ENCODE results near the gene VPS37B.
A peak's percentile ranks its signal among the peaks of the same experiment; 100 is the strongest.
"Not testable (repeated sequence)": the region's sequence is repeated elsewhere in the genome, so short reads cannot be mapped to it uniquely, and the experiment has no call there.

VPS37B gene, protein sequence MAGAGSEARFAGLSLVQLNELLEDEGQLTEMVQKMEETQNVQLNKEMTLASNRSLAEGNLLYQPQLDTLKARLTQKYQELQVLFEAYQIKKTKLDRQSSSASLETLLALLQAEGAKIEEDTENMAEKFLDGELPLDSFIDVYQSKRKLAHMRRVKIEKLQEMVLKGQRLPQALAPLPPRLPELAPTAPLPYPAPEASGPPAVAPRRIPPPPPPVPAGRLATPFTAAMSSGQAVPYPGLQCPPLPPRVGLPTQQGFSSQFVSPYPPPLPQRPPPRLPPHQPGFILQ

GRCh38 chr12:122895704-122896636 lies at the start of gene VPS37B:
Gene VPS37B, minus strand, starts transcription at chr12:122896124. Its CDS starts 62 bp downstream, at chr12:122896062.
- peak; percentile 97 for DNase-seq (ENCODE audit: low spot score)

- DNase-seq (ENCODE audit: low spot score): no peak
Measured at GRCh38 chr12:122944605-122945592, 49.0 kb upstream of the VPS37B start.

DNA sequence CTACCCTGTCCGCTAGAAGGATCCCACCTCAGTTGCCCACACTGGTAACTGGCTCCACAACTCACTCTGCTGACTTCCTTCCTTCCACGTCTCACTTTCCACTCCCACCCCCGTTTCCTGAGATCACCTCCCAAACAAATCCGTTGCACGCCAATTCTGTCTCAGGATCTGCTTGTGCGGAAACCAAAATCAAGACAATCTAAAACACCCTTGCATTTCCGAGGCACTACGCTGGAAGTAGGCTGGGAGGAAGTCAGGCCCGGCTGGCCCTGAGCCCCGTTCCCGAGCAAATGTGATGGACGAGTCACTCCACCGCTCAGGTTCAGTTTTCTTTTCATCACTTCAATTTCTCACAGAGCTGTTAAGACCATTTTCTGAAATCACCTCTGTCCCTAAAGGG lies 47.3 kb upstream of the VPS37B start:
- peak; percentile 21 for DNase-seq (ENCODE audit: low spot score)

- no peak for DNase-seq (ENCODE audit: low spot score)
Measured at GRCh38 chr12:122942637-122943036, 46.7 kb upstream of the VPS37B start.

DNA sequence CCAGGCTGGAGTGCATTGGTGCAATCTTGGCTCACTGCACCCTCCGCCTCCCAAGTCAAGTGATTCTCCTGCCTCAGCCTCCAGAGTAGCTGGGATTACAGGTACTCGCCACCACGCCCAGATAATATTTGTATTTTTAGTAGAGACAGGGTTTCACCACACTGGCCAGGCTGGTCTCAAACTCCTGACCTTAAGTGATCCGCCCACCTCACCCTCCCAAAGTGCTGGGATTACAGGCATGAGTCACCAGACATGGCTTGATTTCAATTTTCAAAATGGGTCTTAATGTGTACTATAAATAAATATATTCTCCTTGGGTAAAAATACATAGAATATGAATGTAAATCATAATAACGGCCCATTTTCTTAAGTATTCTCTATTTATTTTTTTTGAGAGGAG lies 45.4 kb upstream of the VPS37B start:
- DNase-seq (ENCODE audit: low spot score): not testable (repeated sequence)

DNA sequence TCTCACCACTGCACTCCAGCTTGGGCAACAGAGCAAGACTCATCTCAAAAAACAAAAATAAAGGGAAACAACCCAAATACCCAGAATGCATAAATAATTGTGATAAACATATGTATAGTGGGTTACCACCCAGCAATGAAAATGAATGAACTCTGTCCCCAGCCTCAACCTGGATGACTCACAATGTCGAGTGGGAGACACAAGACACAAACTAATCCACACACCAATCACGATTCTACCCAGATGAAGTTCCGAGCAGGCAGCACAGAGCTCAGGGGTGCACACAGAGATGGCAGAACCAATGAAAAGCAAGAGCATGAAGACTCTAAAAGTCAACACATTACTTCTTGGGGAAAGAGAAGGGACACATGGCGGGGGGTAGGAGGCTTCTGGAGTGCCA lies 43.2 kb upstream of the VPS37B start:
- DNase-seq (ENCODE audit: low spot score): no peak

DNA sequence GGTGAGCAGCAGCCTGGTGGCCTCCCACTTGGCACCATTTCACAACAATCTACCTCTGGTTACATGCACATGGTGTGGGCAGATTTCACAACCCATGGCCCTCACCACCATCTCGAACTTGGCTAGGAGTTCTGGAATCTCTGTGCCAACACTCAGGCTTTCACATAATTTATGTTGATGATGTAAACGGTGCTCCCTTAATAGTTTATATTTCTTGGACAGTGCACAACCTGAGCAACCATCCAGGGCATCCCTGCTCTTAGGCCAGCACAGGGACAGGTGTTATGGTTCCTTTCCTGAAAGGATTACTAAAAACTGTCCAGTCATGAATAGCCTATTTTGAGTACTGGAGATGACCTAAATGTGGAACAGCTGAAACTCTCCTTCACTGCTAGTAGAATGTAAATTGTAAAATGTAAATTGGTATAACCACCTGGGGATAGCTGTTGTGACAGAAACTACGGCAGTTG lies 41.7 kb upstream of the VPS37B start:
- DNase-seq (ENCODE audit: low spot score): no peak

DNA sequence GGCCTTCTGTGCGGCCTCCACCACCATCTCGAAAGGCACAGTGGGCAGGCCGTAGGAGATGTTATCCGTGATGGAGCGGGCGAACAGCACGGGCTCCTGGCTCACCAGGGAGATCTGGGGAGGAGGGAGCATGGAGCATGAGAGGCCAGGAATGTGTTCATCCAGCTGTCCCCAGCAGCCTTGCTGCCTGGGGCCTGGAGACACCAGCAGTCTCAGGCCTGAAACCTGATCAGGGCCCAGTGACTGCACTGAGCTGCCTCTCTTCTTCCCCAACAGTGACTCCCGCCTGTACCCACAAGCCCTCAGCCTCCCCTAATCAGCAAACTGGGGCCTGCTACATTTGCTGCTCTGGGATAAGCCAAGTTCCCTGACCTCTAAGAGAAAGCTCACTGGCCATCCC lies 39.4 kb upstream of the VPS37B start:
- DNase-seq (ENCODE audit: low spot score): peak; percentile 20

- no peak for DNase-seq (ENCODE audit: low spot score)
Measured at GRCh38 chr12:122934722-122935121, 38.8 kb upstream of the VPS37B start.

DNA sequence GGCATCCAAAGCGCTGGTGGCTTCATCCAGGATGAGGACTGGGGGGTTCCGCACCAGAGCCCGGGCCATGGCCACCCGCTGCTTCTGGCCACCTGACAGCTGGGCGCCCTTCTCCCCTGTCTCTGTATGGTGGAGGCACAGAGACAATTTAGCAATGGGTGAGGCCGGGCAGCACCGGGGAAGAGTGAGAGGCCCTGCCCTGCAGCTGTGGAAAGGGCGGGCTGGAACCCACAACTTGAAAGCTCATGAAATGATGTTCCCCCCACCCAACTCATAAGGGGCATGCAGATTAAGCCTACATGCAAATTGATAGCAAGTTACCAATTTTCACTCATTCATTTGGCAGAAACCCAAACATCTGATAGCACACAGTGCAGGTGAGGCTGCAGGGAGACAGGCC lies 36.3 kb upstream of the VPS37B start:
- DNase-seq (ENCODE audit: low spot score): no peak

DNA sequence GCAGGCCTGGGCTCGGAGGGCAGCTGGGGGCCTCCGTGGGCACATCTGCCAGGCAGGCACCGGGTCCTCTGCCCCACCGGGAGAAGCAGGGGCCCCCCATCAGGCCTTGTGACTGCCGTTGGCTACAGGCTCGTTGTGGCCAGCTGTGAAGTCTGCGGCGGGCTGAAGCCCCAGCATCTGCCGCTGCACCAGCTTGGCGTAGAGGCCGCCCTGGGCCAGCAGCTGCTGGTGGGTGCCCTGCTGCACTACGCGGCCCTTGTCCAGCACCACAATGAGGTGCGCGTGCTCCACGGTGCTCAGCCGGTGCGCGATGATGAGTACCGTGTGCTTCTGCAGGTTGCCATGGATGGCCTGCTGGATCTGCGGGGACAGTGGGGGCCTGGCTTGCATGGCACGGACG lies 33.9 kb upstream of the VPS37B start:
- peak; percentile 33 for DNase-seq (ENCODE audit: low spot score)

GRCh38 chr12:122929148-122929538 lies 33.2 kb upstream of the VPS37B start:
- DNase-seq (ENCODE audit: low spot score): peak; percentile 32

DNA sequence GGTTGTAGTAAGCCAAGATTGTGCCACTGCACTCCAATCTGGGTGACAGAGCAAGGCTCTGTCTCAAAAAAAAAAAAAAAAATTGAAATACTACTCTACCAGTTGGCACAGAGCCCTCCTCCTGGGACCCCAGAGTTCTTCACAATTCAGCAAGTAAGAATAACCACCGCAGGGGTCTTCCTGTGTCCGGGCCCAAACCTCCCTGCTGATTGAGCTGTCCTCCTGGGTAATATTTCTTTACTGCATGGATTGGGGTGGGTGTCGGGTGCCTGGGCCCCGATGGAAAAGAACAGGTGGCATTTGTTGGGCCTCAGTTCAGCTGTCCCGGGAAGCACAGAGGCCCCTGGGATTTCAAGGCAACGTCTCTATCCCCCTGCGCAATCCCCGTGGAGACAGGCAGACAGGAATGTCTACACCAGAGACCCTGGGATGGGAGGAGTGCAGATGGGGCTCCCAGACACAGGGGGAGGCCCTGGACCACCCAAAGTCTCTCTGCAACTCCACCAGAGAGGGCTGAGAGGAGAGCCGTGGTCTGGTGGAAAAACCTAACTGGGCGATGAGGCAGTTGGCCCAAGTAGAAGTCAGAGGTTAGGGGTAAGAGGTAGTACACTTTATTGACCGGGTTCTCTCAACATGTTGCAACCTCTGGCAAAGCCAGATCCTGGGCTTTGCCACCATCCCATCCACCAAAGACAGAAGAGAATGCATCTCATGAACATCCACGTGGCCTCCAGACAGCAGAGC lies 32.7 kb upstream of the VPS37B start:
- no peak for DNase-seq (ENCODE audit: low spot score)

DNA sequence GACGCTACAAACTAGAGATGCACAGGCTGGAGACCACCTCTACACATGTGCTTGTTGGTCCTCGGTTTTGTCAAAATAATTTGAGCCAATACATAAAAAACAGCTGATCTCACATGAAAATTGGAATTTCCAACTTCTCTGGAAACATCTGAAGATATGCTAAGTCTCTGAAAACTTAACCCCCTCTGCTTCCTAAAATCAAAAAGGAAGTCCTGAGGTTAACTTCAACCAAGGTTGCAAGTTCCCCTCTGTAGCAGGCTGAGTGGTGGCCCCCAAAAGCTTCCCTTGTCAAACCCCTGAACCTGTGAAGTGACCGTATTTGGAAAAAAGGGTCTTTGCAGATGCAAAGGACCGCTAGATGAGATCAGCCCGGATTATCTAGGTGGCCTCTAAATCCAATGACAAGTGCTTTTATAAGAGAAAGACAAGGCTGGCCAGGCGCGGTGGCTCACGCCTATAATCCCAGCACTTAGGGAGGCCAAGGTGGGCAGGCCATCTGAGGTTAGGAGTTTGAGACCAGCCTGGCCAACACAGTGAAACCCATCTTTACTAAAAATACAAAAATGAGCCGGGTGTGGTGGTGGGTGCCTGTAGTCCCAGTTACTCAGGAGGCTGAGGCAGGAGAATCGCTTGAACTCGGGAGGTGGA lies 32.0 kb upstream of the VPS37B start:
- DNase-seq (ENCODE audit: low spot score): no peak

- no peak for DNase-seq (ENCODE audit: low spot score)
Measured at GRCh38 chr12:122921917-122922316, 26.0 kb upstream of the VPS37B start.

GRCh38 chr12:122920687-122921086 lies 24.8 kb upstream of the VPS37B start:
- no peak for DNase-seq (ENCODE audit: low spot score)

DNA sequence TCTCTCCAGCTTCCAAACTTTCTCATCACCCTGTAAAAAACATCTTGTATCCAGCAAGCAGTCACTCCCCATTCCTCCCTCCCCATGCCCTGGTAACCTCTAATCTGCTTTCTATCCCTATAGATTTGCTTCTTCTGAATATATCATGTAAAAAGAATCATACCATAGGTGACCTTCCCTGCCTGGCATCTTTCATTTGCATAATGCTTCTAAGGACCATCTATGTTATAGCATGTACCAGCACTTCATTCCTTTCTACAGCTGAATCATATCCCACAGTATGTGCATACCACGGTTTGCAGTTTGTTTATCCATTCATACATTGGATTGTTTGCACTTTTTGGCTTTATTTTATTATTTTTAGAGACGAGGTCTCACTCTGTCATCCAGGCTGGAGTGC lies 22.9 kb upstream of the VPS37B start:
- DNase-seq (ENCODE audit: low spot score): no peak

DNA sequence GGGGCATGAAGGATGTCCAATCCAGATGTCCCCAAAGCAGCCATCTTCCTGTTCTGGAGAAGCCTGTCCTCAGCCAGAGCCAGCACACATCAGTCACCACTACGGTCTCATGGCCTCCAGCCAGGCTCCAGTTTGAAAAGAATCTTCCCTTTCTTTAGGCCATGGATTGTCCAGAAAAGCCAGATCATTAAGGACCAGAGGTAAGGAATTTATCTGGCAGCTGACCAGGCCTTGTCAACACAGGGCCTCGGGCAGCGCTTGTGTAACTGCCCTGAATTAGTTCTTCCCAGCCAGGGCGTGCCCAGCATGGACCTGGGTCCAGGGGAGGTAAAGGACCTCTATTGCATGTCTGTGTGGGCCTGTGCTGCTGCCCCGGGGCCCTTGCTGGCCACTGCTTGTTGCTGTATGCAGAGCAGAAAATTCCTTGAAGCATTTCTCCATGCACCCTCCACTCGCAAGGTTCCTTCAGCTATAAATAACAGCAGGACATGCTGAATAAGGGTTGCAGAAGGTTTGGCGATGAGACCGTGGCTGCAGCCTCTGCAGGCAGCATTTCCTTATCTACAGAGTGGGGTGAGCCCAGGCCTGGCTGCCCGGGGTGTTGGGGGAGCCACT lies 21.7 kb upstream of the VPS37B start:
- no peak for DNase-seq (ENCODE audit: low spot score)

DNA sequence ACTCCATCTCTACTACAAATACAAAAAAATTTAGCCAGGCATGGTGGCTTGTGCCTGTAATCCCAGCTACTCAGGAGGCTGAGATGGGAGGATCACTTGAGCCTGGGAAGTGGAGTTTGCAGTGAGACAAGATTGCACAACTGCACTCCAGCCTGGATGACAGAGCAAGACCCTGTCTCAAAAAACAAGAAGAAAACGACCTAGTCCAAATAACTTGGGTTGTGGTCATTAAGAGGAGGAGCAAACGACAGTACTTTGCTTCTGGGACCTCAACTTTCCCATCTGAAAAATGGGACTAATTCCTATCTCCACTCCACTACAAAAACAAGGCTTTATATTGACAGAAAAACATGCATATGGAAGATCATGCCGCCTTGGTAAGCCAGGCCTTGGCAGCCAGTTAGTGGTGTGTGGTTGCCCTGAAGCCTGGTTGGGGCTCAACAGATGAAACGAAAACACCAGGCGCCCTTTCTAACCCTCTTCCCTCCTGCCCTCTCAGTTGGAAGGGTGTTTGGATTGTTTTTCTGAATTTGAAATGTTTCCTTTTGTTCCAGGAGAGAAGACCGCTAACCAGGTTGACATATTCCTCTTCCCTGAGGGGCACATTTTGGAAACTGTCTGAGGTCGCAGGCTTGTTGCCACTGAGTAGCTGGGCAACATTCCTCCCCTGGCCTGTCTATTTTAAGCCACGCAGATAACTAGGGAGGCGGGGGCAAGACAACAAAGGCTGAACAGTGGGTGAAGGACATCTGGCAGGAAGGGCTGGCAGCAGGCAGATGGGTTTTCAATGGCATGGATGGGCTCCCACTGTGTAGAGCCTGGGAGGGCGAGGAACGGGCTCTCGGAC lies 13.7 kb upstream of the VPS37B start:
- DNase-seq (ENCODE audit: low spot score): peak; percentile 58

All from D341Med (cell line).